HL-60 (cell line): ENCODE measurements around the gene KLK5.

Experiments
- DNase-seq, 2 experiments: peaks; one replicate each; pipeline ENCODE4 v3.0.0-alpha.2; 2010 to 2020; ENCODE audit warnings: low read depth in 1 of 2, low spot score in 1 of 2
- H3K27ac ChIP-seq: fragments of 250-450 bp; sonication (Bioruptor Pico); replicated peaks from 2 replicates; pipeline ENCODE4 v1.5.1; 2020; ENCODE audit warnings: mild to moderate bottlenecking, moderate library complexity
- H3K27me3 ChIP-seq: fragments of 250-450 bp; sonication (Bioruptor Pico); 2 replicates; pipeline ENCODE4 v1.5.1; 2021; ENCODE audit warnings: mild to moderate bottlenecking, moderate library complexity; ENCODE audit not compliant: insufficient read depth, poor library complexity, severe bottlenecking
- H3K4me3 ChIP-seq: replicated peaks from 2 replicates; pipeline ENCODE4 v1.5.1; 2011; ENCODE audit warnings: mild to moderate bottlenecking, control low read depth, low read length; ENCODE audit not compliant: insufficient read depth
- CTCF ChIP-seq: IDR thresholded peaks from one replicate; pipeline ENCODE4 v1.5.1; 2011; ENCODE audit warnings: low read length, control low read depth, inconsistent platforms; ENCODE audit not compliant: insufficient read depth
- GABPA ChIP-seq: IDR thresholded peaks from 2 replicates; pipeline ENCODE4 v1.6.1; 2012; ENCODE audit warnings: low read depth
- POLR2AphosphoS5 ChIP-seq: IDR thresholded peaks from 2 replicates; pipeline ENCODE4 v1.6.1; 2012; ENCODE audit warnings: low read depth
- REST ChIP-seq: IDR thresholded peaks from 2 replicates; pipeline ENCODE4 v1.6.1; 2012; ENCODE audit warnings: low read depth; ENCODE audit not compliant: insufficient replicate concordance
- SPI1 ChIP-seq: IDR thresholded peaks from 2 replicates; pipeline ENCODE4 v1.6.1; 2012; ENCODE audit warnings: low read depth, mild to moderate bottlenecking, borderline replicate concordance

The KLK5 gene

GRCh38 chr19:50897612-50898011, 55.2 kb downstream of the KLK5 start:
- Histone ChIP-seq H3K27me3 (peaks cover 3% of the 10 kb centered on the region), H3K27ac (no peak overlapping the region), H3K4me3 (no peak overlapping the region)
- DNase-seq: no peak
- no peak for TF ChIP-seq POLR2AphosphoS5
- no peak for TF ChIP-seq GABPA
- no peak for TF ChIP-seq REST
- no peak for TF ChIP-seq SPI1
- TF ChIP-seq CTCF: no peak

GRCh38 chr19:50897191-50897607, 55.6 kb downstream of the KLK5 start:
- Histone ChIP-seq H3K27ac (no peak overlapping the region), H3K4me3 (no peak overlapping the region), H3K27me3 (peaks cover 3% of the 10 kb centered on the region)
- DNase-seq: no peak
- TF ChIP-seq SPI1: no peak
- no peak for TF ChIP-seq POLR2AphosphoS5
- TF ChIP-seq GABPA: no peak
- TF ChIP-seq CTCF: no peak
- TF ChIP-seq REST: no peak

GRCh38 chr19:50896591-50897190, 56.1 kb downstream of the KLK5 start:
- DNase-seq: no peak

More at GRCh38 chr19:50896591-50897190, 56.1 kb downstream of the KLK5 start:
- H3K27ac ChIP-seq: no peak overlapping the region
- H3K4me3 ChIP-seq: no peak overlapping the region
- peaks cover 3% of the 10 kb centered on the region for H3K27me3 ChIP-seq
- no peak for TF ChIP-seq CTCF
- TF ChIP-seq REST: no peak
- TF ChIP-seq GABPA: no peak
- no peak for TF ChIP-seq SPI1
- TF ChIP-seq POLR2AphosphoS5: no peak
